HG03460 (cell line): Measurements from ENCODE around the gene TBC1D12.

Experiments
- ATAC-seq: cut with Tn5 transposase; IDR thresholded peaks from one replicate; pipeline ENCODE4 v1.9.1; 2021; ENCODE audit not compliant: unreplicated experiment

The TBC1D12 gene

DNA sequence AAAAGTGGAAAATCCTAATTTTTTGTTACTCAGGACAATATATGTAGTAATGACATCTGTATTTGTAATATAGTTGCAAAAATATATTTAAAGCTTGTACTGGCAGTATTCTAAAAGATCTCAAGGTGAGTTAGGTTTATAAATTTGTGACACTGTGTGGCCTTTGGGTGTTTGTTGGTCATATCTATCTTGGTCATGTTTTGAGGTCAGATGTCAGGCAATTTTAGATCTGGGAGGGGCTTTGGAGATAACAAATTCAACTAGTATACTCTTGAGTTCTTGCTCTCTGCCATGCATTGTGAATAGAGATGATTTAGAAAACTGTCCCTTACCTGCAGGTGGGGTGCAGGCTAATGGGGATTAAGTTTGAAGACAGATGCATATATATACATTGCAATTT, 3.1 kb downstream of the TBC1D12 start:
- no peak for ATAC-seq

DNA sequence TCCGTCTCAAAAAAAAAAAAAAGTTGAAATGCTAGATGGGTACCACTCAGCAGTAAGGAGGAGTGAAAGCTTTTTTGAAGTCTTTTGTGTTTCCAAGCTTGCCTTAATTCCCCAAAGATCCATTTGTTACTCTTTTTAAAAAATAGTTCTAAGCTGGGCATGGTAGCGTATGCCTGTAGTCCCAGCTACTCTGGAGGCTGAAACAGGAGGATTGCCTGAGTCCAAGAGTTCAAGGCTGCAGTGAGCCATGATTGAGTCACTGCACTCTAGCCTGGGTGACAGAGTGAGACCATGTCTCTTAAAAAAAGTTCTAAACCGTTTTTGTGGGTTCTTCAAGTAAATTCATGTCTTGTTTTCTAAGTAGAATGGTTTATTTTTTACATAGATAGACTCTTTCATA, 5.3 kb downstream of the TBC1D12 start:
- ATAC-seq: no peak

- no peak for ATAC-seq
Observed at GRCh38 chr10:94409021-94409657, 6.8 kb downstream of the TBC1D12 start.

DNA sequence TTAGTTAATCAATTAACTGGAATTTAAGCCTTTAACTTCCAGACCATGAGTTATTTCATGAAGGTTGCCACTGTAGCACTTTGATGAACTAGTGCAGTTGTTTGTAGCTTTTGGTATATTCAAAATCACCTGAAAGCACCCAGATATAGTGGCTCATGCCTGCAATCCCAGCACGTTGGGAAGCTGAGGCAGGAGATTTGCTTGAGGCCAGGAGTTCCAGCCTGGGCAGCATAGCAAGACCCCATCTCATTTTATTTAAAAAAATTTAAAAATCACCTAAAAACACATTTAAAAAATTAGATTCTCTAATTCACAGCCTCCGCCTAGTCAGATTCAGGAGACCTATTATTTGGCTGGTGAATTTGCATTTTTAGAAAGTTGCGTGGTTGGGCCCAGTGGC, 9.0 kb downstream of the TBC1D12 start:
- no peak for ATAC-seq

GRCh38 chr10:94412449-94412848, 10.1 kb downstream of the TBC1D12 start:
- ATAC-seq: no peak

DNA sequence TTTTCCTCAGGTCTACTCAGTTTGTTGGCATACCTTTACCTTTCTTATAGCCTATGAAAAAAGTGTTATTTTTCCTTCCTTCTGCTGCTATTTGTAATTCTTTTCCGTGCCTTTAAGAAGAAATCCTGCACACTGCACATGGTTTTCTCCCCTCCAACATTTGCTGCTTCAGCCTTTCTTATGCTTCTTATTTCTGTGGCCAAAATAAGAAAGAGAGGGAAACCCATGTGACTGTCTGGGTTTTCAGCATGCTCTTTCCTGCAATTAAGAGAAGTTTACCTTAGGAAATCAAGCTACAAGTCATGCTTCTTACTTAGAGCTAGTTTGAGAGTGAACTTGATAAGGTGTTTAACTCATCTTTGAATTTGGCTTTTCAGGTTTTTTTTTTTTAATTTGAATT, 11.0 kb downstream of the TBC1D12 start:
- no peak for ATAC-seq

- no peak for ATAC-seq
Observed at GRCh38 chr10:94416896-94417295, 14.6 kb downstream of the TBC1D12 start.

- no peak for ATAC-seq
Observed at GRCh38 chr10:94417321-94417720, 15.0 kb downstream of the TBC1D12 start.

DNA sequence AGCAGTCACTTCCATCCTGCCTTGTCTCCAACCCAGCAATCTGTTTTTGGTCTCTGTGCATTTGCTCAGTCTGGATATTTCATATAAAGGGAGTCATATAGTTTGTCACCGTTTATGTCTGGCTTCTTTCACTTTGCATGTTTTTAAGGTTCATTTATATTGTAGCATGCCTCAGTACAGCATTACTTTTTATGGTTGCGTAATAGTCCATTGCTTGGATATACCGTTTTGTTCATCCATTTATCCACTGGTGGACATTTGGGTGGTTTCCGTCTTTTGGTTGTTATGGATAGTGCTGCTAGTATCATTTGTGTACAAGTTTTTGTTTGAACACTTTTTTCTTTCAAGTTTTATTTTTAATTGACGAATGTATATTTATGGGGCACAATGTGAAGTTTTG, 18.2 kb downstream of the TBC1D12 start:
- no peak for ATAC-seq

GRCh38 chr10:94420998-94421528, 18.7 kb downstream of the TBC1D12 start:
- no peak for ATAC-seq

GRCh38 chr10:94423627-94424026, 21.3 kb downstream of the TBC1D12 start:
- ATAC-seq: no peak

DNA sequence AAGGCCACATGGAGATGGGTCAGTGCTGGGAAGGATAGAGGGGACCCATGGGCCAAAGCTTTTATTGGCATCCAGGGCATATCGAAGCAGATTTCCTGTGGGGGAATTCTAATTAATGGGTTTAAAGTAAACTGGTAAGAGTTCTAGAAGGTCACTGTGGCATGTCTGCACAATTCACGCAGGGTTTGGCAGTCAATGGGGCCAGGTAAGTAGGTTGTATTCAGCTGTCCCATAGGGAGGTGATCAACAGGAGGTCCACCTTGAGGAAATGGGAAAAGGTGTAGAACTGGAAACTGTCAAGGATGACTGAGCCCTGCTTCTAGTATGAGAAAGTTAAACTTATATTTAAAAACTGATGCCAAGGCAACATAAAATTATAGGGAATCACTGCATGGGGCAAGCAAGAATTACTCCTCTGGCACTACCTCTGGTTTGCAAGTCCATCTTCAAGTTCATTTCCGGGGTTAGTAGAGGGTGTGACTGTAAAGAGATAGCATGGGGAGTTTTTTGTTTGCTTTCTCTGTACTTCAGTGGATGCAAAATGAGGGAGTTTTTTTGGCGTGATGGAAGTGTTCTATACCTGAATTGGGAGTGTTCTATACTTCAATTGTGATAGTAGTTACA, 22.5 kb downstream of the TBC1D12 start:
- no peak for ATAC-seq

DNA sequence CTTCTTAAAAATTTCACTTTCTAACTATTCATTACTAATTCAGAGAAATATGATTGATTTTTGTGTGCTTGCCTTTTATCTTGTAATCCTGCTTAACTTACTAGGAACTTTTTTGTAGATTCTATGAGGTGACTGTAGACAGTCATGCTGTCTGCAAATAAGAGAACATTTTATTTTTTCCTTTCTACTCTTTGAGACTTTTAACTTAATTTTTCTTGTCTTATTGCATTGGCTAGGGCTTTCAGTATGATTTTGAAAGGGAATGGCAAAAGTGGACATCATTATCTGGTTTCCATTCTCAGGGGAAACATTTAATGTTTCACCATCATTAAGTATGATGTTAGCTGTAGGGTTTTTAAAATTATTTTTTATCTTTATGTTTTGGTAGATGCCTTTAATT, 23.6 kb downstream of the TBC1D12 start:
- no peak for ATAC-seq

DNA sequence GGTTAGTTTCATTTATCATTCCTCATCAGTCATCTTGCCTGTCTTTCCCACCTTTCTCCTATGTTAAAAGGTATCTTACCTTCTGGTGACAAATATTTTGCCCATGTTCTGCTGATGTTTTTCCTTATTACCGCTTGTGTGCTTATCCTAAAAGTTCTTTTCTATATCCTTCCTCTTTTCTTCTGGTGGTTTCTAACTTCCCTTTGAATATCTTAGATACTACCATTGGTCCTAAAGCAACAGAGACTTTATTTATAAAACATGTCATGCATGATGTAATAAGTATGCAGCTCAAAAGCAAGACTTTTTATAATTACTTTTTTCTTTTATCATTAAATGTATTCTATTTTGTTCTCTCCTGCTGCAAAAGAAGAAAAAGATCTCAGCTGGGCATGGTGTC, 24.8 kb downstream of the TBC1D12 start:
- ATAC-seq: no peak

DNA sequence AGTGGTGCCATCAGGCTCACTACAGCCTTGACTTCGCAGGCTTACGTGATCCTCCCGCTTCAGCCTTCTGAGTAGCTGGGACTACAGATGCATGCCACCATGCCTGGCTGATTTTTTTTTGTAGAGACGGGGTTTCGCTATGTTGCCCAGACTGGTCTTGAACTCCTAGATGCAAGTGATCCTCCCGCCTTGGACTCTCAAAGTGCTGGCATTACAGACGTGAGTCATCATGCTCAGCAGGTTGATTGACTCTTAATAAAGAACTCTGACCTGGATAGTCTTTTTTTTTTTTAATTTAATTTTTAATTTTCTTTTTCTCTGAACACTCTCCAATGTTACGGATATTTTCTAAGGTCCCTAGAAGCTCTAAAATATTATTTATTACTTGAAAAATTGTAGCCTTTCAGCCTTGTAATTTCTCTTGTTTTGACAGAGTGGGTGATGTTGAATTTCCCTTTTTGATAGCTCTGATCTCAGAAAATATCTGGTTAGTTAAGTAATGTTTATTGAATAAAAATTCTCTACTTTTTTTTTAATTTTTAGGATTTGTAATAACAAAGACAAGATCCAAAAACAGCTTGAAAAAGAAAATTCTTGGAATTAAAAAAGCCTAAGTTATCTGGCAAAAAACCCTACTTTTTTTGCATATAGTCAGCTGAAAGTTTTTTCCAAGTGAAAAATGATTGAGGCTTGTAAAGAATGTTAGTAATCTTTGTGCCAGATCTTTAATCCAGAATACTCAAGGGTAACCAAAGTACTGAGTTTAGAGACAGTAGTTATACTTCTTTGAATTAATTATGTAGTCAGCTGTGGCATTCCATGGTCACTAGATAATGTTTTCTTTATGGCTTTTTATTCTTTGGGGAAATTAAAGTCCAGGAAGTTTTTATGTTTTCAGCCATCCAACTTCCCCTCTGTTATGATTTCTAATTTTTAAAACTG, 26.7 kb downstream of the TBC1D12 start:
- no peak for ATAC-seq

DNA sequence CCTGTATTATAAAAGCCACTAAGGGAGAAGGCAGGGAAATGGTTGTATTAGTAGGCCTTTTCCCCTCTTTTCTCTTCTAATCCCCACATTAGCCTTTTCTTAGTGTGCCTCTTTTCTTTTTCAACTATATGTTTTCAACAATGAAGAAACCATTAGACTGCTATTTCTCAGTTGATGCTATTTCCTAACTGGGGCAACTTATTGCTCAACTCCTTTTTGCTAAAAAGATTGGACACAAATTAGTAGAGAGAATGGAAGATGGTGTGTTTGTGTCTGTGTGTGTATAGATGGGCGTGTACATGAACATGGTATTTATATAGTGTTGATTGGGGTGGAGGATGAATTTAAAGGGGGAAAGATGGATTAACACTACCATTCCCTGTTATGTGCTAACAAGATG, 28.4 kb downstream of the TBC1D12 start:
- ATAC-seq: no peak

- ATAC-seq: no peak
Observed at GRCh38 chr10:94432443-94432842, 30.1 kb downstream of the TBC1D12 start.

GRCh38 chr10:94439275-94439861, 37.0 kb downstream of the TBC1D12 start:
- ATAC-seq: no peak

DNA sequence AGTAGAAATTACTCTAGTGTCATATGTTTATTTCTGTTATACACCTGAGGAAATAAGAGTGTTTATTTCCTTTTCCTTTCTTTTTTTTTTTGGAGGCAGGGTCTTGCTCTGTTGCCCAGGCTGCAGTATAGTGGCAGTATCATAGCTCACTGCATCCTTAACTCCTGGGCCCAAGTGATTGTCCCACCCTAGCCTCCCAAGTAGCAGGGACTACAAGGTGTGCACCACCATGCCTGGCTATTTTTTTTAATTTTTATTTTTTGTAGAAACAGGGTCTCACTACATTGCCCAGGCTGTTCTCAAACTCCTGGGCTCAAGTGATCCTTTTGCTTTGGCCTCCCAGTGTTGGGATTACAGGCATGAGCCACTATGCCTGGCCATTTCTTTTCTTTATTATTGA, 37.8 kb downstream of the TBC1D12 start:
- no peak for ATAC-seq

GRCh38 chr10:94443047-94443446, 40.7 kb downstream of the TBC1D12 start:
- ATAC-seq: no peak

DNA sequence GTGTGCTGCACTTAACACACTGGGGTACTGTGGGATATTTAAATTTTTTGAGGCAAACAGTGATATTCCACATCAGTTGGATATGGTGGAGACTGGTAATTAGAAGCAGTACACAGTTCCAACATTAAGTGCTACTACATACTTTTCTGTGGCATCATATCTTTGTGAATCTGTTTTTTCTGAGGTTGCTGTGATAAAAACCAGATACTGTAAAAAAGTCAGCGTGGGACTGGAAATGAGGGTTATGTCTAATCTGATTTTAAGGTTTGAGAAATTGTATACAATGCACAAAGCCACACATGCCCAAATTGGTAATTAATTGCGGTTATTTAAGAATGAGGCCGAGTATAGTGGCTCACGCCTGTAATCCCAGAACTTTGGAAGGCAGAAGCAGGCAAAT, 41.2 kb downstream of the TBC1D12 start:
- ATAC-seq: no peak
